ENCODE data around the gene ZNF416. TPM values are rescaled to one million over a fixed set of nuclear protein-coding genes. Genes with fewer than 3 reads are reported as not detected.

The ZNF416 gene
- total RNA-seq, 1 donor from 2014 or later = 9.1 TPM

DNA sequence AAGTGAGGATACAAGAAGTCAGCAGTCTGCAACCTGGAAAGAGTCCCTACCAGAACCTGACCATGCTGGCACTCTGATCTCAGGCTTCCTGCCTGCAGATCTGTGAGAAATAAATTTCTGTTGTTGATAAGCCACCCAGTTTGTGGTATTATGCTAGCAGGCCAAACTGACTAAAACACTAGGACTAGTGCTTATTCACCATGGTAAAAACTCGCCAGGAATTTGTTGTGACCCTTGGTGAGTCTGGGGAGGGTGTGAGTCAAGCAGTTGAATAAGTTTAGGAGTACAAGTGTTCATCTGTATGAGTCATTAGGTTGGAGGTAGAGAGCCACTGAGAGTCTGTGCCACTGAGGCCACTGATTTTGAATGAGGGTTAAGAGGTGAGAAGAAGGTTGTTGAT lies 8.8 kb upstream of the ZNF416 start:
- Mint-ChIP-seq H3K9me3 (peaks cover 45% of the 10 kb centered on the region), H3K4me1 (ENCODE audit: unreplicated experiment) (peaks cover 6% of the 10 kb centered on the region), H3K27ac (no peak overlapping the region), H3K36me3 (peaks cover 82% of the 10 kb centered on the region), H3K4me3 (no peak overlapping the region), H3K27me3 (peaks cover 4% of the 10 kb centered on the region)
- no peak for DNase-seq (ENCODE audit: extremely low spot score, unreplicated experiment)
- no peak for TF ChIP-seq CTCF (conservative IDR thresholded peaks at IDR 0.05)

DNA sequence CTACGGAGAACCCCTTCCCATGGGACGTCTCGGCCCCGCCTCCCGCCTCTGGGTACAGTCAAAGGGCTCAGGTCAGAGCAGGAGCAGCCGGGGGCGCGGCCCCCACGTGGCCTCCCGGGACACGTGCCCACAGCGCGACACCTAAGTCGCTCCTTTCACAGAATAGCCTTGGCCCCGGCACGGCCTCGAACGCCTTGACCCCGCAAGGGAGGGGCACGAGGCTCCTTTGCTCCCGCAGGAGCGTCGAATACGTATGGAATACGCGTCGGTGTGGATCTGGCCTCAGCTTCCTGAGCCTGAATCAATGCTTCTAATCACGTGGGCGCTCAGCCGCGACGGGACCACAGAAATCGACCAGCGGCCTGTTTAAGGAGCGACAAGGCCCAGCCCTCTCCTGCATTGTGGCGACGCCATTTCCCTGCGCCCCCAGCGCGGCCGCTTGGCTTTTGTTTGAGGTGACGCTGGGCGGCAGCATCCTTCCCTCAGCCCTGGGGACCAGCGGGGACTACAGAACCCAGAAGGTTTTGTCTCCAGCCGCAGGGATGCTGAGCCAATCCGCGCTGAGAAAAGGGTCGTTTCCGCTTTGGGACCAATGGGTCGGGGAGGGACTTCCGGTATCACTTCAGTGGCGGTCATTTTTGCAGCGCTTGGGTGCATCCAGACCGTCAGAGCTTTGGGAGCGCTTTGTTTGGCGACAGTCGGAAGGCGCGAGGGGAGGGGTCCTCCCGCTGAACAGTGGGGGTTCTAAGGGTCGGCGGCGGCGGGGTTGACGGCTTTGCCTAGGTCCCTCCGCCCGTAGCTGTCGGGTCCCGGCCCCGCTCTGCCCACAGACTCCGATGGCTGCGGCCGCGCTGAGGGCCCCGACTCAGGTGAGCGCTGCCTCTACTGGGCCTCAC lies 5.1 kb upstream of the ZNF416 start, which contains the start of gene ZIK1:
ZIK1 (plus strand) TSS at position 625 of the 896 bp plus-strand sequence; CDS start at position 837, 212 bp downstream.
- H3K36me3 Mint-ChIP-seq = peaks cover 47% of the 10 kb centered on the region

GRCh38 chr19:57583104-57583520 lies 4.4 kb upstream of the ZNF416 start:
- H3K4me3 Mint-ChIP-seq = peak overlapping the region; percentile 95
- H3K9me3 Mint-ChIP-seq = peaks cover 38% of the 10 kb centered on the region
- DNase-seq (ENCODE audit: extremely low spot score, unreplicated experiment) = no peak
- peaks cover 4% of the 10 kb centered on the region for H3K27me3 Mint-ChIP-seq
- TF ChIP-seq CTCF (conservative IDR thresholded peaks at IDR 0.05) = no peak
- H3K27ac Mint-ChIP-seq = no peak overlapping the region
- peaks cover 6% of the 10 kb centered on the region for H3K4me1 Mint-ChIP-seq (ENCODE audit: unreplicated experiment)
- peaks cover 42% of the 10 kb centered on the region for H3K36me3 Mint-ChIP-seq

More for the DNA sequence above, 5.1 kb upstream of the ZNF416 start, which contains the start of gene ZIK1:
- Mint-ChIP-seq H3K4me3 (peak within 1 kb of the TSS; percentile 95), H3K4me1 (ENCODE audit: unreplicated experiment) (peaks cover 6% of the 10 kb centered on the region), H3K27me3 (peaks cover 4% of the 10 kb centered on the region), H3K9me3 (peaks cover 41% of the 10 kb centered on the region), H3K27ac (peak within 1 kb of the TSS; percentile 85)
- peak; percentile 31 for TF ChIP-seq CTCF (conservative IDR thresholded peaks at IDR 0.05)
- DNase-seq (ENCODE audit: extremely low spot score, unreplicated experiment) = peak; percentile 85

DNA sequence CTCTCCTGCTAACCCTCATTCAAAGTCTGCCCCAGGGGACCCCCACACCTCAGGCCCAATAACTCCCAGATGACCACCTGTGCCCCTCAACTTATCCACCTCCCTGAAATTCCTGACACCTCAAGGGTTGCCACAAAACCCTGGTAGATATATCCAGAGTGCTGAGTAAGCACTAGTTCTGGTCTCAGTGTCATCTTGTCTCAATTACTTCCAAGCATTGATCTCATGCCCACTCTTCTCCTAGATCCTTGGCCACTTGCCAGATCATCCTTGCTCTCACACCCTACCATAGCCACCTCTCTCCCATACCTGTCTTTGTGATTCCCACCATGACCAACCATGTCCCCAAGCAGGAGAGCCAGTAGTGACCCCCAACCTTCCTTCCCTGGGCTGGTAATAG lies 2.0 kb downstream of the ZNF416 start:
- no peak overlapping the region for H3K27ac Mint-ChIP-seq
- peaks cover 9% of the 10 kb centered on the region for H3K4me1 Mint-ChIP-seq (ENCODE audit: unreplicated experiment)
- peak overlapping the region; percentile 51 for H3K4me3 Mint-ChIP-seq
- no peaks in the 10 kb centered on the region for H3K27me3 Mint-ChIP-seq
- peaks cover 69% of the 10 kb centered on the region for H3K36me3 Mint-ChIP-seq
- TF ChIP-seq CTCF (conservative IDR thresholded peaks at IDR 0.05) = no peak
- no peak for DNase-seq (ENCODE audit: extremely low spot score, unreplicated experiment)
- H3K9me3 Mint-ChIP-seq = peaks cover 34% of the 10 kb centered on the region

DNA sequence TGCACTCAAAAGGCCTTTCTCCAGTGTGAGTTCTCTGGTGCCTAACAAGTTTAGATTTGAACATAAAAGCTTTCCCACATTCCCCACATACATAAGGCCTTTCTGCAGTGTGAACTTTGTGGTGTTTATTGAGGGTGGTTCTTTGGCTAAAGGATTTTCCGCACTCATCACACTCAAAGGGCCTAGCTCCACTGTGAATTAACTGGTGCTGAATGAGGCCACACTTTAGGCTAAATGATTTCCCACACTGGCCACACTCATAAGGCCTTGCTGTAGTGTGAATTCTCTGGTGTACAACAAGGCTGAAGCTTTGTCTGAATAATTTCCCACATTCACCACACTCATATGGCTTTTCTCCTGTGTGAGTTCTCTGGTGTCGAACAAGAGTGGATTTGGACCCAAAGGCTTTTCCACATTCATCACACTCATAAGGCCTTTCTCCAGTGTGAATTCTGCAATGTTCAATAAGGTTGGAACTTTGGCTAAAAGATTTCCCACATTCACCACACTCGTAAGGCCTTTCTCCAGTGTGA lies 6.2 kb downstream of the ZNF416 start:
- DNase-seq (ENCODE audit: extremely low spot score, unreplicated experiment) = no peak
- Mint-ChIP-seq H3K36me3 (peaks cover 66% of the 10 kb centered on the region), H3K4me1 (ENCODE audit: unreplicated experiment) (peaks cover 2% of the 10 kb centered on the region), H3K4me3 (no peak overlapping the region), H3K9me3 (peaks cover 33% of the 10 kb centered on the region), H3K27me3 (no peaks in the 10 kb centered on the region), H3K27ac (no peak overlapping the region)
- no peak for TF ChIP-seq CTCF (conservative IDR thresholded peaks at IDR 0.05)

Data from type B pancreatic cell (in vitro differentiated cells).